ENCODE results near the gene MYOG. TPM values are rescaled to one million over a fixed set of nuclear protein-coding genes. Genes with fewer than 3 reads are reported as not detected.

Gene MYOG
- total RNA-seq, 5 donors from 2014 or later (not counting 1 experiment from before 2014, with no cell fraction given), result not detected

DNA sequence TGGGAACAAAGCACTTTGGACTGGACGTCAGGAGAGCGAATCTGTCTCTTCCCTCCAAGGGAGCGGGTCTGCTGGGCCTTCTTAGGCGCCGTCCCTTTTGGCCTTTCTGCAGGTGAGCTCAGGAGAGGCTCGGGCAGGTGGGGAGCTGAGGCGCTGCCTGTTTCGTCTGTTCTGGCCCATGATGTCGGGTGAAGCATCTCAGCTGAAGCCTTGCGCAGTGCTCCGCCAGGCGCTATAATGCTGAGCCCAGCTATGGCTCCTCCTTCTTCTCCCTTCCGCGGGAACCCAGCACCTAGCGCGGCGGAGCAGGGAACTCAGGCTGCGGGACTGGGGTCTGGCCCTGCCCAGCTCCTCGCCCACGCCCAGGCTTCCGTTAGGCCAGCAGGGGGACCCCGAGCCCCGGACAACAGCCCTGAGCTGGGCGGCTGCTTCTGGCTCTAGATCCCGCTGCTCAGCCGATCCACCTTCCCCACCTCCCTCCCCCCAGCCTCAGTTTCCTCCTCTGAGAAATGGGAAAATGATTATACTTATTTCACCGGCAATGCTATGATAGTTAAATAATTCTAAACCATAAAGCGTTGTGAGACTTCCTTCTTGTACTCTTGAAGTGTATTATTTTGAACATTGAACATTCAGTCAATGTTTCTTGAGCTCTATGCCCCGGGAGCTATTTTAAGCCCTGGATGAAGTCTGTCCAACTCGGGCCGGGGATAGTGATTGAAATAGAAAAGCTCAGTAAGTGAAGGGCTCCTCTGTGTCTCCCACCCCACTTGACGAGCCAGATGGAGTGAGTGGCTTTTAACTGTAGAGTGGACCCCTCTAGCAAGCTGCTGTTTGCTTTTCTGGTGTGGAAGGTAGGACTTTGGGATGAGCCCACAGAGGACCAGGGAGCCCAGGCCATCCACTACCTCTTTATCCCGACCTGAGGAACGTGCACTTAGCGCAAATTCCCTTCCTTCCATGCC lies 32.1 kb upstream of the MYOG start:
- peak in 1 of 4 experiments; percentile 44 for ATAC-seq (replicated peaks in 1 of 4)
- Mint-ChIP-seq H3K27ac (no peak overlapping the region), H3K36me3 (no peaks in the 10 kb centered on the region), H3K27me3 (peaks cover 44 to 60% of the 10 kb centered on the region in 2 donors), H3K4me1 (peaks cover 3 to 5% (median 4%) of the 10 kb centered on the region in 3 donors), H3K4me3 (no peak overlapping the region), H3K9me3 (no peaks in the 10 kb centered on the region)
- 35% methylated on average over 20 of the region's 35 CpGs for WGBS (ENCODE audit: insufficient coverage)
- DNase-seq, result peak in 6 of 35 experiments; percentile 8 to 22 (median 16)
- Histone ChIP-seq H3K4me3 (ENCODE audit: control insufficient read depth in 1 of 2, extremely low read depth in 1 of 2, low read length in 1 of 2) (no peak overlapping the region), H3K9me3 (no peaks in the 10 kb centered on the region), H3K36me3 (ENCODE audit: control insufficient read depth in 2 of 2, extremely low read depth in 1 of 2, insufficient read depth in 1 of 2, low read length in 1 of 2) (no peaks in the 10 kb centered on the region), H3K27me3 (replicated peaks in 1 of 2; ENCODE audit: control insufficient read depth in 2 of 2, extremely low read depth in 1 of 2, insufficient read depth in 2 of 2, low read length in 1 of 2) (peaks cover 10 to 51% of the 10 kb centered on the region in 2 experiments), H3K4me1 (ENCODE audit: control insufficient read depth in 1 of 2, extremely low read depth in 1 of 2, insufficient read depth in 2 of 2, low read length in 2 of 2) (no peaks in the 10 kb centered on the region), H3K27ac (ENCODE audit: low read length) (no peak overlapping the region)
- CTCF ChIA-PET, result interaction anchor here in 1 of 2 donors (1.2 kb wide), 1 partner anchor 98 kb away, joined by 3 read pairs; no protein-coding TSS in a partner anchor
- POLR2A ChIA-PET, result no interaction called here

DNA sequence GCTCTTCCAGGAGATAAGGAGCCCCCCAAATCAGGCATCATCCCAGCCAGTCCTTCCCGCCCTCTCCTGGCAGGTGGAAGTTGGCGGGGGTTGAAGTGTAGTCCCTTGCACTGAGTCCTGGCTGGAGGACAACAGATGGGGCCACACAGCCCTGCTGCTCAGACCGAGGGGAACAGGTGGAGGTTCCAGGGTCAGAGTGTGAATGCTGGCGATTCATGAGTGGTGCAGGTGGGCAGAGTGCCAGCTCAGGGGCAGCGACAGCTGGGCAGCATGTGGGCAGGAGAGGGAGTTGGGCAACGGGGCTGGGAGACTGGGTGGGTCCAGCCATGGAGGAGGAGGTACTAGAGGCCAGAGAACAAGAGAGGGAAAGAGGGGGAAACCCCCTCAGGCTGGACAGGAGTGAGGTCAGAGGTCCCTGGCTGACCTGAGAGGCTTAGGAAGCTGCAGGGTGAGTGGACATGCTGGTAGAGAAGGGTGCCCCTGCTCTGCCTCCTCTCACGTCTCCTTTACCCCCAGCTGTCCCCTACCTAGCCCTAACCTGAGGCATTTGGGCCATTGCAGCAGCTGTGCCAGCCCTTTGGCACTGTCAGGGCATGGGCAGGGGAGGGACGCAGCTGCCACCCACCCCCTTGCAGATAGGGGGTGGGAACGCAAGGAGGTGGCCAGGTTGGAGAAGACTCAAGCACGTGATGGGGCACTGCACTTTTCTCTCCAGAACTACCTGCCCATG lies 30.4 kb upstream of the MYOG start:
- no peaks in the 10 kb centered on the region for H3K9me3 ChIP-seq
- Mint-ChIP-seq H3K9me3 (no peaks in the 10 kb centered on the region), H3K4me3 (no peak overlapping the region), H3K27me3 (peaks cover 35 to 47% of the 10 kb centered on the region in 2 donors), H3K27ac (no peak overlapping the region), H3K36me3 (no peaks in the 10 kb centered on the region), H3K4me1 (peaks cover 0 to 5% (median 0%) of the 10 kb centered on the region in 3 donors)
- peaks cover 10 to 40% of the 10 kb centered on the region in 2 experiments for H3K27me3 ChIP-seq (replicated peaks in 1 of 2; ENCODE audit: control insufficient read depth in 2 of 2, extremely low read depth in 1 of 2, insufficient read depth in 2 of 2, low read length in 1 of 2)
- ATAC-seq (replicated peaks in 1 of 4) (no peak), DNase-seq (no peak)
- H3K36me3 ChIP-seq (ENCODE audit: control insufficient read depth in 2 of 2, extremely low read depth in 1 of 2, insufficient read depth in 1 of 2, low read length in 1 of 2), result no peaks in the 10 kb centered on the region
- H3K4me3 ChIP-seq (ENCODE audit: control insufficient read depth in 1 of 2, extremely low read depth in 1 of 2, low read length in 1 of 2), result no peak overlapping the region
- 49% methylated on average over 5 of the region's 10 CpGs for WGBS (ENCODE audit: insufficient coverage)
- H3K27ac ChIP-seq (ENCODE audit: low read length), result no peak overlapping the region
- POLR2A ChIA-PET, result no interaction called here
- CTCF ChIA-PET, result no interaction called here
- H3K4me1 ChIP-seq (ENCODE audit: control insufficient read depth in 1 of 2, extremely low read depth in 1 of 2, insufficient read depth in 2 of 2, low read length in 2 of 2), result no peaks in the 10 kb centered on the region

DNA sequence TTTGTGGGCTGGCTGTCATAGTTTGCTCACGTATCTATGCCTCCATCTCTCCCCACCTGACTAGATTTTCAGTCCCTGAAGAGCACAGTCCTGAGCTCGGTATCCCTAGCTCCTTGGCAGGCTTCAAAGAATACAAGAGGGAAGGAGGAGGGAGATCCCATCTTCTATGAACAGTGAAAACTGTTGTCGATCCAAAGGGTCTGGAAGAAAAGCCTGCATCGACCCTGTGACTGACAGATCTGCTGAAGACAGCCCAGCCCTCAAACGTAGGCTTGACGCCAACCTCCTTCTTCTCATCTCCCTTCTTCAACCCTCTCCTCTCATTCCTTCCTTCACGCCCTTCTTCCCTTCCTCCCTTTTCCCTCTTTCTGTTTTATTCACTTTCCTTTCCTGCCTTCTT lies 28.4 kb upstream of the MYOG start:
- no peak overlapping the region for H3K4me3 Mint-ChIP-seq
- WGBS (ENCODE audit: insufficient coverage), result 74% methylated on average over 5 of the region's 7 CpGs
- H3K4me1 ChIP-seq (ENCODE audit: control insufficient read depth in 1 of 2, extremely low read depth in 1 of 2, insufficient read depth in 2 of 2, low read length in 2 of 2), result no peaks in the 10 kb centered on the region
- no peaks in the 10 kb centered on the region for H3K9me3 Mint-ChIP-seq
- ChIA-PET POLR2A (no interaction called here), CTCF (interaction anchor here in 1 of 2 donors (0.5 kb wide), 1 partner anchor 19 kb away, joined by 5 read pairs; no protein-coding TSS in a partner anchor)
- no peaks in the 10 kb centered on the region for H3K36me3 Mint-ChIP-seq
- DNase-seq (no peak), ATAC-seq (replicated peaks in 1 of 4) (no peak)
- no peak overlapping the region for H3K27ac ChIP-seq (ENCODE audit: low read length)
- no peaks in the 10 kb centered on the region for H3K9me3 ChIP-seq
- peaks cover 10 to 30% of the 10 kb centered on the region in 2 experiments for H3K27me3 ChIP-seq (replicated peaks in 1 of 2; ENCODE audit: control insufficient read depth in 2 of 2, extremely low read depth in 1 of 2, insufficient read depth in 2 of 2, low read length in 1 of 2)
- H3K27ac Mint-ChIP-seq, result no peak overlapping the region
- no peak overlapping the region for H3K4me3 ChIP-seq (ENCODE audit: control insufficient read depth in 1 of 2, extremely low read depth in 1 of 2, low read length in 1 of 2)
- H3K36me3 ChIP-seq (ENCODE audit: control insufficient read depth in 2 of 2, extremely low read depth in 1 of 2, insufficient read depth in 1 of 2, low read length in 1 of 2), result no peaks in the 10 kb centered on the region
- H3K4me1 Mint-ChIP-seq, result peaks cover 0 to 5% (median 0%) of the 10 kb centered on the region in 3 donors
- peaks cover 31 to 37% of the 10 kb centered on the region in 2 donors for H3K27me3 Mint-ChIP-seq

DNA sequence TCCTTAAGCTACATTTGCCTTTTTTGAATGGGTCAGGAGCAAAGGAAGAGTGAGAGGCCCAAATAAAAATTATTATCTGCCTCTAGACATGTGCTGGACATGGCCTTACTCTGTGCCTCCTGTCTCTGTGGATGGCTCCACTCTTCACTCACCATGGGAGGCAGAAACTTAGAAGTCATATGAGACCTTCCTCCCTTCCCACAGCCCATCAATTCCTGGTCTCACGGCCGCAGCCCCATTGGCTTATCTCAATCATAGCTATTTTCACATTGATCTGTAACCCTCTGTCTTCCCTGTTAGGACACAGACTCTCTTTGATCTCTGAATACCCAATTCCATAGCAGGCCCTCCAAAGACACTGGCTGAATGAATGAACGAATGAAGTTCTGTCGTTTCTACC lies 27.5 kb upstream of the MYOG start:
- POLR2A ChIA-PET, result no interaction called here
- H3K27me3 Mint-ChIP-seq, result peaks cover 36 to 38% of the 10 kb centered on the region in 2 donors
- H3K9me3 Mint-ChIP-seq, result no peaks in the 10 kb centered on the region
- ATAC-seq (replicated peaks in 1 of 4) (no peak), DNase-seq (no peak)
- peaks cover 0 to 4% (median 0%) of the 10 kb centered on the region in 3 donors for H3K4me1 Mint-ChIP-seq
- H3K36me3 Mint-ChIP-seq, result no peaks in the 10 kb centered on the region
- Histone ChIP-seq H3K4me1 (ENCODE audit: control insufficient read depth in 1 of 2, extremely low read depth in 1 of 2, insufficient read depth in 2 of 2, low read length in 2 of 2) (no peaks in the 10 kb centered on the region), H3K36me3 (ENCODE audit: control insufficient read depth in 2 of 2, extremely low read depth in 1 of 2, insufficient read depth in 1 of 2, low read length in 1 of 2) (no peaks in the 10 kb centered on the region), H3K27ac (ENCODE audit: low read length) (no peak overlapping the region), H3K4me3 (ENCODE audit: control insufficient read depth in 1 of 2, extremely low read depth in 1 of 2, low read length in 1 of 2) (no peak overlapping the region), H3K9me3 (no peaks in the 10 kb centered on the region), H3K27me3 (replicated peaks in 1 of 2; ENCODE audit: control insufficient read depth in 2 of 2, extremely low read depth in 1 of 2, insufficient read depth in 2 of 2, low read length in 1 of 2) (peaks cover 4 to 21% of the 10 kb centered on the region in 2 experiments)
- no peak overlapping the region for H3K4me3 Mint-ChIP-seq
- no peak overlapping the region for H3K27ac Mint-ChIP-seq
- CTCF ChIA-PET, result no interaction called here
- whole genome bisulfite sequencing (ENCODE audit: insufficient coverage), result 100% methylated on average over 2 of the region's 4 CpGs

DNA sequence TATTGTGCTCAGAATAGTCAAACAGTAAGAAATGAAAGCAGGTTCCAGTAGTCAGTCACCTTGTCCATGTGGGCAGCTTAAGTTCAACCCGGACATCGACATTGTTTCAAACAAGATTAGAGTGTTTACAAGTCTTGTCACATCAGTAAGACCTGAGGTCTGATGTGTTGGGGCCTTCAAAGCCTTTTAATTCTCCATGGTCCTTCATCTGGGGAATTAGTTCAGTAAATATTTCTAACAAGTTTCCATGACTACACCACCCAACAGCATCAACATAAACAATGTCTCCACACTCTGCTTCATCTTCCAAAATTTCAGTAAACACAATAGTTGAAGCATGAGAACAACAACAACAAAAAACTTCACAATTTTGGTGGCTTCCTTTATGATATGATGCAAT lies 26.7 kb upstream of the MYOG start:
- 80% methylated on average over 1 of the region's 2 CpGs for WGBS (ENCODE audit: insufficient coverage)
- no peak overlapping the region for H3K27ac Mint-ChIP-seq
- peaks cover 35 to 40% of the 10 kb centered on the region in 2 donors for H3K27me3 Mint-ChIP-seq
- no peaks in the 10 kb centered on the region for H3K36me3 Mint-ChIP-seq
- DNase-seq (no peak), ATAC-seq (replicated peaks in 1 of 4) (no peak)
- no peak overlapping the region for H3K27ac ChIP-seq (ENCODE audit: low read length)
- no peaks in the 10 kb centered on the region for H3K36me3 ChIP-seq (ENCODE audit: control insufficient read depth in 2 of 2, extremely low read depth in 1 of 2, insufficient read depth in 1 of 2, low read length in 1 of 2)
- H3K4me3 ChIP-seq (ENCODE audit: control insufficient read depth in 1 of 2, extremely low read depth in 1 of 2, low read length in 1 of 2), result no peak overlapping the region
- H3K9me3 Mint-ChIP-seq, result no peaks in the 10 kb centered on the region
- H3K4me1 ChIP-seq (ENCODE audit: control insufficient read depth in 1 of 2, extremely low read depth in 1 of 2, insufficient read depth in 2 of 2, low read length in 2 of 2), result no peaks in the 10 kb centered on the region
- H3K27me3 ChIP-seq (replicated peaks in 1 of 2; ENCODE audit: control insufficient read depth in 2 of 2, extremely low read depth in 1 of 2, insufficient read depth in 2 of 2, low read length in 1 of 2), result peaks cover 2 to 13% of the 10 kb centered on the region in 2 experiments
- H3K4me3 Mint-ChIP-seq, result no peak overlapping the region
- POLR2A ChIA-PET, result no interaction called here
- no peaks in the 10 kb centered on the region for H3K9me3 ChIP-seq
- H3K4me1 Mint-ChIP-seq, result no peaks in the 10 kb centered on the region
- CTCF ChIA-PET, result no interaction called here

DNA sequence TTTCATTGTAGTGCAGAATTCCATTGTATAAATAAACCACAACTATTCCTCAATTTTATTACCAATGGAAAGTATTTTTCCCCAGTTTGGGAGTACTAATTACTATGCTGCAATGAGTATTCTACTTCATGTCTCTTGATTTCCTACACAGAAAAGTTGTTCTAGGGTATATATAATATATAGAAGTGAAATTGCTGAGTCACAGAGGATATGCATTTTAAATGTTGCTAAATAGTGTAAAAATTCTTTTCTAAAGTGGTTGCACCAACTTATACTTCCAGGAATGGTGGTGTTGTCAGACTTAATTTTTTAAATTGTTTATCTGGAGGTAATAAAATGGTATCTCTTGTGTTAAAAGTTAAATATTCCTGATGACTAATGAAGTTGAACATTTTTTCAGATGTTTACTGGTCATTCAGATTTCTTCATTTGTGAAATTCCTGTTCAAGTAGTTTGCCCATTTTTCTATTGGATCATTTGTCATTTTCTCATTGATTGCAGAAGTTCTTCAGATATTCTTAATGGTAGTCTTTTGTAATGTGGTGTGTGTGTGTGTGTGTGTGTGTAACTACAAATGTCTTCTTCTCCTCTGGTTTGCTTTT lies 19.1 kb upstream of the MYOG start:
- CTCF ChIA-PET, result no interaction called here
- Histone ChIP-seq H3K27me3 (replicated peaks in 1 of 2; ENCODE audit: control insufficient read depth in 2 of 2, extremely low read depth in 1 of 2, insufficient read depth in 2 of 2, low read length in 1 of 2) (peaks cover 0 to 6% of the 10 kb centered on the region in 2 experiments), H3K9me3 (no peaks in the 10 kb centered on the region), H3K4me1 (ENCODE audit: control insufficient read depth in 1 of 2, extremely low read depth in 1 of 2, insufficient read depth in 2 of 2, low read length in 2 of 2) (no peaks in the 10 kb centered on the region), H3K27ac (ENCODE audit: low read length) (no peak overlapping the region), H3K4me3 (ENCODE audit: control insufficient read depth in 1 of 2, extremely low read depth in 1 of 2, low read length in 1 of 2) (no peak overlapping the region), H3K36me3 (ENCODE audit: control insufficient read depth in 2 of 2, extremely low read depth in 1 of 2, insufficient read depth in 1 of 2, low read length in 1 of 2) (no peaks in the 10 kb centered on the region)
- DNase-seq (no peak), ATAC-seq (replicated peaks in 1 of 4) (no peak)
- peaks cover 0 to 9% (median 0%) of the 10 kb centered on the region in 3 donors for H3K9me3 Mint-ChIP-seq
- no peak overlapping the region for H3K4me3 Mint-ChIP-seq
- H3K36me3 Mint-ChIP-seq, result no peaks in the 10 kb centered on the region
- peaks cover 45 to 47% of the 10 kb centered on the region in 2 donors for H3K27me3 Mint-ChIP-seq
- H3K4me1 Mint-ChIP-seq, result no peaks in the 10 kb centered on the region
- POLR2A ChIA-PET, result no interaction called here
- no peak overlapping the region for H3K27ac Mint-ChIP-seq

Measured in T-cell (primary cell).